ENCODE results near the gene CDH10.

Gene CDH10

DNA sequence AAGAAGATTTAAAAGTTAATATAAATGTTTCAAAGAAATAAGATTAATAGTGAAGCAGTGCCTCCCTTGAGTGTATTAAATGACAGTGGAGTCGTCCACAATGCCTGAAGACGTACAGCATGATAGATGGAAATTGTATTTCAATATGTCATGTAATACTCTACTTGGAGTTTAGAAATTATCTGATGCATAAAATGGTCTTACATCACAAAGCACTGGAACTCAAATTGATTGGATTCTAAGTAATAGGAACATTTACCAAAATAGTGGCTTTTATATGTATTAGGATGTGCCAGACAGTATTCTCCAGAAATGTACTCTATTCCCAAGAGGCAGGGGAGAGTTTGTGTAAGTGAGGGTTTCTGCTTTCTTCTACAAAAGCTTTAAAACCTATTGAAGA lies 49.4 kb downstream of the CDH10 start:
- DNase-seq = no peak

DNA sequence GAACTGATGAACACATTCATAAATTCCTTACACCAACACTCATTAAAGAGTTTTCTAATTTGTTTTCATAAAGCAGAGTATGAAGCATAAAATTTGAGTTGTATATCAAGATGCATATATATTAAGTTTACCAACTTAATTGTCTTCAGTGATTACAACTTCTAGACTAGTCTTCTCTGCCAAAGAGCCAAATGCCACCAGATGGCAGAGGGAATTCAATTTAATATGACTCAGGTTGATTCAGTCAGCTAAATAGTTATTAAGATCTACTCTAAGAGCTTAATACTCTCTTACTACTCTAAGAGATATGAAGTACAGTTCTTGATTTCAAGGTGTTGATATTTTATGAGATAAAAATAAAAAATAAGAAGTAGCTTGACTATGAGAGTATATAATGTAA lies 53.4 kb downstream of the CDH10 start:
- DNase-seq = no peak

GRCh38 chr5:24589566-24589965 lies 55.2 kb downstream of the CDH10 start:
- DNase-seq = no peak

DNA sequence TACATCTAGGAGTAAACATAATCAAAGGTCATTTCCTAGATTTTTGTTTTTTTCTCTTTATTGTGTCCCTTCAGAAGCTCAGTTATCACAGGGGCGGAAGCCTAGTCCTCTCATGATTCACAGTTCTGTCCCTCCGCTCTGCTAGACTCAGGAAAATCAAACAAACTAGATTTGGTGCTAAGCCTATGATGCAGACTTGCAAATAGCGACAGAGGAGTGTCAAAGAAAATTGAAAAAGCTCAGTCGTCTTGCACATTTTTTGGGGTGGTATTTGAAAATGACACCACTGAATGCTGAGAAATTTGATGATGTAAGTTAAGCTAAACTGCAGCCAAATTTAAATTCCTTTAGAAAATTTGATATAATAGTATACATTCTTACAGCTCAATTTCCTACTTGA lies 59.0 kb downstream of the CDH10 start:
- no peak for DNase-seq

GRCh38 chr5:24571302-24571701 lies 73.5 kb downstream of the CDH10 start:
- no peak for DNase-seq

- DNase-seq = no peak
Measured at GRCh38 chr5:24566933-24567332, 77.8 kb downstream of the CDH10 start.

DNA sequence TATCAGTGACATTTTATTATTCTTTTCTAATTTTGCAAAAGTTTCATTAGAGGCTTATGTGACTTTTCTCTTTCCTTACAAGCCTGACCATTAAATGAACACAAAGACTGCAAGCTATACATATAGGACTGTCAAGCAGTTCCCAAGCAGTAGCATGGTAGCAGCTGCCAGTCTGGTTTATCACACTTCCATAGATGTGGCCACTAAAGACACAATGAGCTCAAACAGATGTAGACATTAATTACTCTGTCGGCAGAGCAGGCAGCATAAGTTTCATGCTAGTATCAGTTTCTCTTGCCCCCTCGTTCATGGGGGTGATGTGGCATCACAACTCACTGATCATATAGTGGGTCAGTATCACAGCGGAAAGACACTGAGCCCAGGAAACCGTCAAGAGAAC lies 89.5 kb downstream of the CDH10 start:
- no peak for DNase-seq

DNA sequence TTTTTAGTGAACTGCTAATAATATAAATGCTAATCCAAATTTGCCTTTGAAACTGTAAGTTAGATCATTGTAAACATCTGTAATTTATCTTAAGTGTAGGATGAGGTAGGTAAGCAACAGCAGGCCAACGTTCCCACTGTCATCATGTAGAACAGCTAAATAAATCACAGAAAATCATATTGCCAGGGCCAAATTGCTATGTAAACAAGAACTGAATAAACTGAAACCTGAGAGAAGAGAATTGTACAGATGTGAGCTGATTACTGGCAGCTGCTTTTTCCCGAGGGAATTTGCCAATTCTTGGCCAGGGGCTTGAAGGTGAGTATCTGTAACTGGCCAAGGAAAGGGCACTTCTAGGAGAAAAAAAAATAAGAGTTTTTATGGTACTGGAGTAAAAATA lies 97.6 kb downstream of the CDH10 start:
- no peak for DNase-seq

DNA sequence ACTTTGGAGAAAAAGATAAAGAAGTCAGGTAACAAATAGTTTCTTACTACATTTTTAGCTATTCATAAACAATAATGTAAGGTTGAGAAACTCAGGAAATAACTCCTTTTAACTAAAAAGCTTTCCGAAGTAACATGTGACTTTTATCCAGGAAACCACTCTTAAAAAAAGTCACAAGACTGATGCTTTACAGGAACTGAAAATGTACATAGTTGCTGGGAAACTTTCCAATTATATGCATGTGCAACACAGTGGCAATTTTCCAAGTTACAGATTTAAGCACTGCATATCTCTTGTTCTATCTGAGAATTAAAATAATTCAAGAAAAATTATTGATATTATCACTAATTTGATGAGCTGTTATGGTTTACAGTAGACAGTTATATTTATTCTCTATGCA lies 105.2 kb downstream of the CDH10 start:
- no peak for DNase-seq

DNA sequence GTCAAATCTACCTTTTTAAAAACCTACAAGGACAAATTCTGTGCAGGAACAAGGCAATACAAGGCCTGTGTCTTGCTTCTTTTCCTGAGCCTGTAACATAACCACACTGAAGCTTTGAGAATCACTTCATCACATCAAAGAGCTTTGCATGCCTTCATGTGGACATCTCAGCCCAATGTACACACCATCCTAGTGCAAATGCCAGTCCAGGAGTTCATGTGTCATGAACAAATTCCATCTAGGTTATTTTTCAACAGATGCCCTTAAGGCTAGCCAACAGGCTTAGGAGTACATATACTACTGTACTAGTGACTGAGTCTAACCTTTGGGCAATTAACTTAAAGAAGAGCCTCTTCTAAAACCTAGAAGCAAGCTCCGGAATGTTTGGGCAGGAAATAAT lies 106.4 kb downstream of the CDH10 start:
- no peak for DNase-seq

- DNase-seq = no peak
Measured at GRCh38 chr5:24535646-24536045, 109.1 kb downstream of the CDH10 start.

DNA sequence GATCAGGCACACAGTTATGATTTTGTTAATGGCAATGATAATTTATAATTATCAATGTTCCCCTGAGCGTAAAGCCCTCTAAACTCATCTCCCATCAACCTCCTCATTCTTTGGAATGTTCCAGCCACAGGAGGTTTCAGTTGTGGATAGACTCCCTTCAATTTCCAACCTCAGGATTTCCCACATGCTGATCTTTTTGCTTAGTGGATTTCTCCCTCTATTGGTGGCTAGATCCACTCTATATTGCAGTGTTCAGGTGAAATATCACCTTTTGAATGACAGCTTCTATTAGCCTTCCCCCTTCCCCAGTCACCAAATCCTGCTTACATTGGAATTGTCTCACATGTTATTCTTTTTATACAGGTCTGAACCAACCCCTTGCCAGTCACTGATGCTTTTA lies 113.9 kb downstream of the CDH10 start:
- DNase-seq = no peak

GRCh38 chr5:24525414-24525813 lies 119.4 kb downstream of the CDH10 start:
- no peak for DNase-seq

DNA sequence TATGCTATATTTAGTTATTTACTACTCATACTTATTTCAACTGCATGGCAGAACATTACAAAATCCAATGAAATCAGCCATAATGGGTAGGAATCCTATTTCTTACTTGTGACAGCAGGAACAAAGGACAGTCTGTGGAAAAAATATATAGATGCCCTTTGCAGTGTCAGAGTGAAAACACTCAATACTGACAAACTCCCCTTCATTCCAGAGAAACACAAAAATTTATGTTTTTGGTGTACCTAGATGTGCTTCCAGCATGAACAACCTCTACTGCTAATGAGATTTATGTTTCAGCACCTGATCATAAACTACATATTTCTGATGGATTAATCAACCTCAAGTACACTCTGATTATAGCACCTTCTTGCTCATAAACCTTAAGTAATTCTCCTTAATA lies 132.4 kb downstream of the CDH10 start:
- DNase-seq = no peak

DNA sequence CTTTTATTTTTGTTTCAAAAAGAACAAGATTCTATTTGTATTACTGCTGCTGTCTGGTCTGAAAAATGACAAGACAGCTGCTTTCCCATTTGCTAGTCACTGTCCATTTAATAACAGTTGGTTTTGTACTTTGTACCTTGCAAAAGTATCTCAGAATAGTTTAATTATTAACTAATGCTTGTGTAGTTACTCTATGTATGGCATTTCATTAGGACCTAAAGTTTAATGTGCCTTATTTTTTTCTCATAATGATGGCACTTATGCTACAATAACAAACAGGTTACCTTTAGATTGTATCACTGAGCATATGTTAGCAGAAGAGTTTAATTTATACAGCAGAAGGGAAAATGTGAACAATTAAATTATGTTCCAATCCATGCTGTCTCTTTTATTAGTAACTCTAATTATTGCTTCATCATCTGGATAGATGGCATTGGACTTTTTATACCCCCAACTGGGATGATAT lies 134.2 kb downstream of the CDH10 start:
- DNase-seq = no peak

- no peak for DNase-seq
Measured at GRCh38 chr5:24509943-24510342, 134.8 kb downstream of the CDH10 start.

GRCh38 chr5:24505258-24505657 lies 139.5 kb downstream of the CDH10 start:
- DNase-seq = no peak

GRCh38 chr5:24497591-24498157 lies 147.1 kb downstream of the CDH10 start:
- DNase-seq = no peak

DNA sequence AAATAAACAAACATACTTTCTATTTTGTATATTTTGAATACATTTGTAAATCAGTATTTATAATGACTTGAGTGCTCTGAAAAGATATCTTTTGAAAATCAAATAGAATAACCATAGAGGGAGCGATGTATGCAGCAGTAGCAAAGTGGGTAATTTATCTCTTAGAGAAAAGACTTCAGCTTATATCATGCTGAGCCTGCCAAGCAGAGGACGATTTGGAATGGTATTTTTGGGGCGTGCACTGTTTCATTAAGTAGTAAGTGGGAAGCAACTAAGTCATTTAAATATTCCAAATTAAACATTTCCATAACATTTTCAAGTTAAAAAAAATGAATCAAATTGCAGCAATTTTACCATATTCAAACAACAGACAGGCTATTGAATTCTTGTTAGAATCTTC lies 147.6 kb downstream of the CDH10 start:
- DNase-seq = no peak

DNA sequence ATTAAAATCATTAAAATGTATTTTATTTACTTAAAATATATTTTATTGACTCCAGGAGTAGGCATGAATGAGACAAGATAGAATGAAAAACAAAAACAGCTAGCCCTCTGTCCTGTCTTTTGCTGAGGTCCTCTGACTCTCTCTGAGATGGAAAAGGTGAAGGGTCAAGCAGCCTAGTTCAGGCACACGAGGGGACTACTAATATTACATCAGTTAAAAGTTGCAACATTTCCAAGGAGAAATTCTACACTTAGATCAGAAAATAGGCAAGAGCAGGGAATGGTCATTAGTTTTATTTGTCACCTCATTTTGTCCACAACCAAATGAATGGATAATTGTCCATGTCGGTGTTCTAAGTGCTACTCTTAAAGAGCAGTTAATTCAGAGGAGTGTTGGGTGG lies 148.5 kb downstream of the CDH10 start:
- no peak for DNase-seq

DNA sequence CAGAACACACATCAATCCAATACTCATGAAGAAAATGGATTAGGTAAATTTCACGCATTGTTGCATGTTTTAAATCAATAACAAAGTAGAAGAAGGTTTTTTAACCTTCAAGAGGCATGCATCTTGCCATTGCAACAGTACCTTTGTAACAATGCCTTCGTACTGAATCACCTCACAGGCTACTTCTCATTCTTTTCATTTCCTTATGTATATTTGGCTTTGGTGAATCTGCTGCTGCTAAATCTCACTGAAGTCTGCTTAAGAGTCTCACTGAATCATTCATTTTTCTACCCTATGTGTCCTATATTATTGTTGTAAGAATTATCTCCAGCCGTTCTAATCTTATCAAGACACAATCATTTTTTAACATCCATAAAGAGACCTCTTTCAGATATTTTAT lies 152.5 kb downstream of the CDH10 start:
- DNase-seq = no peak

DNA sequence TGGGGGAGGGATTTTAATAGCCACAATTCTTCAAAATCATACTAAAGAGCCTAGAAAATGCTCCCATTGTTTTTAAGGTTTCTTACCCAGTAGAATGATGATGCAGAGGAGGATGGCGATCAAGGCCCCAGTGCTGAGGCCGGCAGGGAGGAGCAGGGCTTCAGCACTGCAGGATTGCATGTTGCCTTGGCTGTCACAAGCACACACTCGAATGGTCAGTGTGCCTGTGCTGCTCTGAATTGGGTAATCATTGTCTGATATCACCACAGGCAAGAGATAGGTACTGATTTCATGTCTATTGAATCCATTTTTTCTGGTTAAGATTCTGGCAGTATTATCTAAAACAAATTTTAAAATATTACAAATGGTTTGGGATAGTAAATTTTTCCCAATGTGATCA lies 153.3 kb downstream of the CDH10 start:
- DNase-seq = no peak

DNA sequence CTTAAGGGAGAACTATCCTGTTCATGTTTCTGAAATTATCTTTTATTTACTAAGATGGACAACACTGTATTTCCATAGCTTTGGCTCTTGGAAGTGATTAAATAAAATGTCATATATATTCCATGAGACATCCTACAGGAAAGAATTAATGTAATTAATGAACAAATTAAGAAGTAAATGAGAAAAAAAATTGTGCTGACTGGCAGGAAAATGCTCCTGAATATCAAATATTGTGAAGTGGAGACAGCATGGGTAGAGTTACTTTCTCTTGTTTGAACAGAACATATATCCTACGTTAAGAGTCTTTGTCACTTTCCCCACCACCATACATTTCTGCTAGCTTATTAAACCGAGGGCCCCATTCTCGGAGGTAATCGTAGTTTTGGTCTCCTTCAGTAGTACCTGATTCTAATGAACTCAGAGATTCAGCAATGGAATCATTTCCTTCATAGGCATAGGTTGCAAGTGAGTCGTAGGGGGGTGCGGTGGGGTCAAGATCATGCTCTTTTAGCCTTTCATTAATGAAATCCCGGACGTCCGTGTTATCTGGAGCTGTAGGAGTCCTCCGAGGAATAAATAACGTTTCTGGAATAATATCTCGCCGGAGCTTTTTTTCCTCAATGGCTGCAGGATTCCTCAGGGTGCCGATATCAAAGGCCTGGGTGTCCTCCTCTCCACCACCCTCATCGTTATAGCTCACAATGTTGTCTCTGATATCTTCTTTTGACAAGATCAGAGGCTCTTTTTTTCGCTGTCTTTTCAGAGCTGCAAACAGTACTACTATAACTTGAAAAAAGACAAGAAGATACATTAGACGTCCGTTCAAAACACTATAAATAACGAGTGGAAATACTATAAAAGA lies 157.2 kb downstream of the CDH10 start:
- DNase-seq = no peak

GRCh38 chr5:24480952-24481351 lies 163.8 kb downstream of the CDH10 start:
- no peak for DNase-seq

DNA sequence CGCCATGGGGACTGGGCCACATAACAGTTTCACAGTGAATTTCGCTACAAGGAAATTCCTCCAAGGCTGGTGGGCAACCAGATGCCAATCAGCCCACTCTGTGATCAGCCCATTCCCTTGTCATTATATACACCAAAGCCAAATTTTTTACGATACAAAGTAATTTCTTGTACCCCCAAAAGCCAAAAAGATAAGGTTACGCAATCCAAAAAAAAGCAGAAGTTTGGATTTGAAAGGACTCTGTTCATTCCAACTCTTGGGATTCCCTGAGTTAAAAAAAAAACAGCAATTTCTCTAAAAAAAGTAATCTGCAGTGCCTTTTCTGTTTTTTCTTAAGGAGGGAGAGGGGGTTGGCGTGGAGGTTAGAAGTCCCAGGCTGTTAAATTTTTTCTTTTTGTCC lies 166.8 kb downstream of the CDH10 start:
- no peak for DNase-seq

Measured in activated CD4-positive, alpha-beta T cell treated with anti-CD3 and anti-CD28 coated beads for 1 hour (primary cell).